B cell (primary cell): ENCODE measurements around the gene FAM3D. TPM values are rescaled to one million over a fixed set of nuclear protein-coding genes. Genes with fewer than 3 reads are reported as not detected.
A peak's percentile ranks its signal among the peaks of the same experiment; 100 is the strongest.

Experiments
- ATAC-seq: fragments of 200-7000 bp; cut with Tn5 transposase; one replicate; pipeline ENCODE4 v1.10.0; 2021; ENCODE audit warnings: low read depth, mild to moderate bottlenecking, moderate number of reproducible peaks, moderate library complexity
- CTCF ChIA-PET: fragments of 350-600 bp; sonication (Branson Sonifier 250); formaldehyde crosslinking; loops from one replicate; lab custom pipeline; 2021; ENCODE audit warnings: antibody characterized with exemption, inconsistent platforms; lab: Charles Lee
- POLR2A ChIA-PET: fragments of 350-600 bp; sonication (Branson Sonifier 250); formaldehyde crosslinking; loops from one replicate; lab custom pipeline; 2021; ENCODE audit warnings: antibody characterized with exemption; lab: Charles Lee
- DNase-seq: peaks from one replicate; pipeline ENCODE4 v3.0.0; 2013
- H2AFZ ChIP-seq: 2 replicates; pipeline ENCODE4 v1.6.1; 2012; ENCODE audit warnings: mild to moderate bottlenecking, low read depth, low read length; ENCODE audit not compliant: insufficient read depth, poor library complexity, severe bottlenecking
- H3K27ac ChIP-seq, 2 donors: 1 replicate in 1 of 2; 2 replicates in 1 of 2; pipeline ENCODE4 v1.5.1; 2012 to 2013; ENCODE audit warnings: low read length in 2 of 2, mild to moderate bottlenecking in 2 of 2, moderate library complexity in 1 of 2
- H3K27me3 ChIP-seq, 4 experiments: fragments of 200-600 bp in 1 of 4; sonication (generic) in 1 of 4; replicated peaks in 1 of 4; 1 replicate in 2 of 4; 2 replicates in 2 of 4; pipeline versions ENCODE4 v1.6.1 to v1.7.0; 2013 to 2016; ENCODE audit warnings: low read length in 3 of 4, mild to moderate bottlenecking in 2 of 4, mixed read lengths in 1 of 4, moderate library complexity in 1 of 4; ENCODE audit not compliant: insufficient read depth in 4 of 4, control insufficient read depth in 3 of 4; ENCODE audit errors: control extremely low read depth in 1 of 4
- H3K36me3 ChIP-seq, 2 experiments: replicated peaks in 1 of 2; 1 replicate in 1 of 2; 2 replicates in 1 of 2; pipeline versions ENCODE4 v1.6.1 to v1.7.1; 2013; ENCODE audit warnings: low read length in 1 of 2; ENCODE audit not compliant: insufficient read depth in 2 of 2, control insufficient read depth in 1 of 2; ENCODE audit errors: control extremely low read depth in 1 of 2, extremely low read depth in 1 of 2
- H3K4me1 ChIP-seq, 2 donors: fragments of 200-600 bp in 1 of 2; sonication (generic) in 1 of 2; 1 replicate in 1 of 2; 2 replicates in 1 of 2; pipeline versions ENCODE4 v1.5.1 to v1.6.1; 2013 to 2017; ENCODE audit warnings: low read length in 2 of 2; ENCODE audit not compliant: control insufficient read depth in 2 of 2, insufficient read depth in 2 of 2
- H3K4me2 ChIP-seq: replicated peaks from 2 replicates; pipeline ENCODE3; 2012; ENCODE audit warnings: mild to moderate bottlenecking, low read depth, low read length; ENCODE audit not compliant: poor library complexity, severe bottlenecking
- H3K4me3 ChIP-seq, 5 experiments: fragments of 200-600 bp in 1 of 5; sonication (generic) in 1 of 5; 1 replicate in 3 of 5; 2 replicates in 2 of 5; pipeline versions ENCODE4 v1.5.1 to v1.7.0; 2011 to 2016; ENCODE audit warnings: low read length in 4 of 5, mild to moderate bottlenecking in 4 of 5, low read depth in 2 of 5, control low read depth in 1 of 5, moderate library complexity in 1 of 5; ENCODE audit not compliant: insufficient read depth in 1 of 5; ENCODE audit errors: control extremely low read depth in 1 of 5, extremely low read depth in 1 of 5
- H3K79me2 ChIP-seq: fragments of 200-600 bp; sonication (generic); one replicate; pipeline ENCODE4 v1.6.0; 2016; ENCODE audit warnings: low read length; ENCODE audit not compliant: control insufficient read depth, insufficient read depth
- H3K9ac ChIP-seq: fragments of 200-600 bp; sonication (generic); 2 replicates; pipeline ENCODE4 v1.6.1; 2017; ENCODE audit warnings: mild to moderate bottlenecking, low read length, moderate library complexity
- H3K9me3 ChIP-seq, 3 donors: one replicate each; pipeline versions ENCODE4 v1.6.1 to v1.7.1; 2013; ENCODE audit warnings: low read length in 2 of 3; ENCODE audit not compliant: control insufficient read depth in 2 of 3, insufficient read depth in 1 of 3; ENCODE audit errors: control extremely low read depth in 1 of 3
- H4K20me1 ChIP-seq: 2 replicates; pipeline ENCODE4 v1.6.0; 2012; ENCODE audit warnings: mild to moderate bottlenecking, low read length; ENCODE audit not compliant: insufficient read depth, control insufficient read depth, poor library complexity, severe bottlenecking
- H3K27ac Mint-ChIP-seq: one replicate; pipeline ENCODE4 v1.8.0; 2021; ENCODE audit warnings: mixed read lengths
- H3K27me3 Mint-ChIP-seq: one replicate; pipeline ENCODE4 v1.8.0; 2021; ENCODE audit warnings: mixed read lengths
- H3K4me1 Mint-ChIP-seq: one replicate; pipeline ENCODE4 v1.8.0; 2021; ENCODE audit warnings: mixed read lengths
- H3K4me3 Mint-ChIP-seq: one replicate; pipeline ENCODE4 v1.8.0; 2021; ENCODE audit warnings: mixed read lengths
- H3K9me3 Mint-ChIP-seq: one replicate; pipeline ENCODE4 v1.8.0; 2022; ENCODE audit warnings: mixed read lengths; ENCODE audit not compliant: insufficient read depth
- CTCF ChIP-seq: fragments of 200-600 bp; IDR thresholded peaks from one replicate; pipeline ENCODE4 v1.8.0; 2022; ENCODE audit warnings: antibody characterized with exemption, mild to moderate bottlenecking
- EZH2 ChIP-seq: IDR thresholded peaks from 2 replicates; pipeline ENCODE4 v1.6.1; 2012; ENCODE audit warnings: borderline replicate concordance, low read depth, mild to moderate bottlenecking, moderate library complexity, low read length; ENCODE audit not compliant: insufficient read depth, poor library complexity, severe bottlenecking
- WGBS: methylation state at CpG from one replicate; pipeline ENCODE4 v1.1.5; 2013; ENCODE audit warnings: missing lambda C conversion rate; ENCODE audit not compliant: insufficient coverage; 5-methylcytosine and 5-hydroxymethylcytosine counted together
- intact Hi-C: fragments of 100-400 bp; cut with micrococcal nuclease; formaldehyde crosslinking; loops from one replicate; pipeline ENCODE4 v1.10.0; 2022
- polyA plus RNA-seq: library from polyadenylated mRNA; depleted of rRNA; stranded (reverse); fragments of >200 nt; gene quantifications from 2 replicates; pipeline ENCODE4 v1.2.3, GENCODE V29; 2012
- total RNA-seq, 2 donors: library from RNA; stranded (reverse); fragments of 120-200 nt in 1 of 2; gene quantifications; 1 replicate in 1 of 2; 2 replicates in 1 of 2; pipeline versions ENCODE4 v1.2.3 to v1.2.4, GENCODE V29; 2013 to 2022

Gene FAM3D
- total and polyA plus RNA-seq, 2 donors (not counting 1 experiment from before 2014, with no cell fraction given) = not detected

- Mint-ChIP-seq H3K27ac (no peak overlapping the region), H3K9me3 (no peaks in the 10 kb centered on the region), H3K4me3 (no peak overlapping the region), H3K27me3 (peaks cover 43% of the 10 kb centered on the region), H3K4me1 (peaks cover 18% of the 10 kb centered on the region)
- ChIA-PET POLR2A (no interaction called here), CTCF (interaction anchor here (0.6 to 1.5 kb wide), 3 partner anchors 19 to 314 kb away, joined by 3 read pairs; no protein-coding TSS in a partner anchor)
- WGBS = 88% methylated on average over 1 of the region's 3 CpGs
- DNase-seq (no peak), ATAC-seq (no peak)
- Histone ChIP-seq H3K4me3 (no peak overlapping the region), H3K4me2 (no peak overlapping the region), H4K20me1 (no peaks in the 10 kb centered on the region), H3K4me1 (peaks cover 19 to 30% of the 10 kb centered on the region in 2 donors), H3K9me3 (peaks cover 0 to 24% (median 3%) of the 10 kb centered on the region in 3 donors), H3K79me2 (no peaks in the 10 kb centered on the region), H3K27me3 (peaks cover 0 to 46% (median 24%) of the 10 kb centered on the region in 4 experiments), H3K27ac (no peak overlapping the region), H3K36me3 (no peaks in the 10 kb centered on the region), H3K9ac (no peak overlapping the region), H2AFZ (no peak overlapping the region)
- TF ChIP-seq EZH2 (no peak), CTCF (no peak)
- intact Hi-C loops = no loop called here
Measured at GRCh38 chr3:58588030-58588614, 78.5 kb downstream of the FAM3D start.

GRCh38 chr3:58586776-58587192, 79.8 kb downstream of the FAM3D start:
- intact Hi-C loops = no loop called here
- no peak for TF ChIP-seq CTCF
- no peak for TF ChIP-seq EZH2
- ATAC-seq (no peak), DNase-seq (no peak)
- Histone ChIP-seq H3K9me3 (peaks cover 0 to 24% (median 3%) of the 10 kb centered on the region in 3 donors), H3K4me2 (peak overlapping the region; percentile 90), H3K36me3 (no peaks in the 10 kb centered on the region), H4K20me1 (no peaks in the 10 kb centered on the region), H3K4me1 (peaks cover 19 to 30% of the 10 kb centered on the region in 2 donors), H3K9ac (no peak overlapping the region), H3K27ac (no peak overlapping the region), H2AFZ (no peak overlapping the region), H3K79me2 (no peaks in the 10 kb centered on the region), H3K4me3 (no peak overlapping the region), H3K27me3 (peaks cover 0 to 46% (median 24%) of the 10 kb centered on the region in 4 experiments)
- WGBS = 17% methylated on average over 44 of the region's 44 CpGs
- Mint-ChIP-seq H3K9me3 (no peaks in the 10 kb centered on the region), H3K27ac (no peak overlapping the region), H3K27me3 (peaks cover 43% of the 10 kb centered on the region), H3K4me1 (peaks cover 19% of the 10 kb centered on the region), H3K4me3 (no peak overlapping the region)
- ChIA-PET POLR2A (no interaction called here), CTCF (no interaction called here)
